Measurements from ENCODE around the gene ABHD15.

The ABHD15 gene

DNA sequence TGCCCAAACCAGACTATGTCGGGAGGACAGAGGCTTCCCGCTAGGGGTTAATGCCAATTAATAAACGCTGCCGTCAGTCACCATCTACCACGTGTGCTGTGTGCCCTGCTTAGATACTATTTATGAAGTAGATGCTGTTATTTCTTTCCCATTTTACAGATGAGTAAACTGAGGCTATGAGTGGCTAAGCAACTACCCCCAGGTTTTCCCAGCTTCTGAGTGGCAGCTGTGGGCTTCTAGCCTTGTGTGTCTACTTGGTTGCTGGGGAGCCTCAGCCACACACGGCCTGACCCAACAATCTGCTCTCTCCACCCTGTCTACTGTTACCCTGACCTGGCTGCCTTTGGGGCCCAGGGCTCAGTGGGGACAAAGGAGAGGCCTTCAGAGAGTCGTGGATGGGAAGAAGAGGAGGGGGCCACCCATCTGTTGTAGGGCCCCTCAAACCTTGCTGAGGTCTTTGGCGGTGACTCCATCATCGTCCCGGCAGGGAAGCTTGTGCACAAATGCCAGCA lies 15.5 kb upstream of the ABHD15 start:
- no peak for DNase-seq (ENCODE audit: low read depth)

- no peak for DNase-seq (ENCODE audit: low read depth)
These were observed 14.9 kb upstream of the ABHD15 start for GRCh38 chr17:29581583-29582253.

DNA sequence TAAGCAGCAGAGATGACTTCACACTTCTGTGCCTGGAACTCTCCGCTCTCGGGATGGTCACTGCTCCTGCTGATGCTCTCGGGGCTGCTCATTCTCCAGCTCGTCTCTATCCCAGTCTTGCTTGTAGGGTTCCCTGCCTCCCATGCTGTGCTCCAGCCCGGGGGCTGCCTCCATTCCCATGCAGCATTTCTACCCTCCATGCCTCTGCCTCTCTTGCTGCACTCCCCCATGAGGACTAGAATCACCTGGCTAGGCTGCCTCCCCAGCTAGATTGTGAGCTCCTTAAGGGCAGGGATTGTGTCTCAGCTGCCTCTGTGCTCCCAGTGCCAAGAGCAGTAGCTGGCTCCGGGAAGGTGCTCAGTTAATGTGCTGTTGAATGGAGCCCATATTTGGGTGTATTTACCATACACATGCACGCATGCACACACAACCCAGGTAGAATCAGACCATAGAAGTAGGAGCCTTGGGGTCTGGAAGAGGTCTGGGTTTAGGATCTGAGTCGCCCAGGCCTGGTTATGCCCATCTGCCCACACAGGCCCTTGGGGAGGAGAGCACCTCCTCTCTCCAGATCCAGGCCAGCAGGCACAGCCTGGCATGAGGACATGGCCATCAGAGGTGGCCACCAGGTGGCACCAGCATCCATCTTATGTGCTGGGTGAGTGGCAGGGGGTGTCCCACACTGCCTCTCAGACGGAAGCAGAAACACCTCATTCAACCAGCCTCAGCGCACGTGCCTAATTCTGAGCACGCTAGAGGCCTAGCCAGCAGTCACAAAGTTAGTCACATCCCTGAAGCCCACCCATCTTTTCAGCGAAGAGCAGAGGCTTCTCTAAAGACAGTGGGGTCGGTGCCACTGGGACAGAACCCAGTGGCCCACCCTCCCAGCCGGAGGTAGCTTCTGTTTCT lies 13.3 kb upstream of the ABHD15 start:
- DNase-seq (ENCODE audit: low read depth), result peak; percentile 86

DNA sequence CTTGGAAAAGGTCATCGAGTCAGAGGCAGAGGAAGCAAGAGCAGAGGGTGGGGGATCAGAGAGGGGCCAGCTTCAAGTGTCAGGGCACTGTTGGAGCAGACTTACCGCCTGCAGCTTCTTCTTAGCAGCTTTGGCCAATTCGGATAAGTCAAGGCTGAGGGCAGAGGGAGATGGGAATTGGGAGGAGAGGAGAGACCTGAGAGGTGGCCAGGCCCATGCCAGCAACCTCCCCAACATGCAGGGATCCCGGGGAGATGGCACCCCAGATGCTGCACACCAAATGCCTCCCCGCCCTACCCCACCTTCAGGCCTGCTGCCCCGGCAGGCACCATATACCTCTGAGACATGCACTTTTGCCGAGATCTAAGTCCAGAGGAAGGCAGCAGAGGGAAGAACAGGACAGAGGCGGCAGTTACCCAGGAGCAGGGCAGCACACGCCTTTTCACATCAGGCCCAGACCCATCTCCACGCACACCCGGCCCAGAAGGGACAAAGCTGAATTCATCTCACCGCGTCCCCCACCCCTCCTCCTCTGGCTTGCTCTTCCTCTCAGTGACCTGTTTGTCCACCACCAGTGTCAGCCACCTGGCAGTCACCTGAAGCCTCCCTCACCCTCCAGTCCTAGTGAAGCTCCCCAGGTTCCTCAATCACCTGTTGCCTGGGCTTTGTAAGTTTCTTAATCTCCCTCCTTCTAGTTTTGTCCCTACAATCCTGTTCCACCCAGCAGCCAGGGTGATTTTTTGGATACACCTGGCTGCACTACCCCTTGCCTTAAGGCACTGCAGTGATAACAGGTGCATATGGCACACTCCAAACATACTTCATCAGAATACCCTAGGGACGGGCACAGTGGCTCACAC lies 12.0 kb upstream of the ABHD15 start:
- no peak for DNase-seq (ENCODE audit: low read depth)

- DNase-seq (ENCODE audit: low read depth), result no peak
These were observed 10.8 kb upstream of the ABHD15 start for GRCh38 chr17:29577385-29578211.

- DNase-seq (ENCODE audit: low read depth), result no peak
These were observed 10.1 kb upstream of the ABHD15 start for GRCh38 chr17:29577001-29577370.

DNA sequence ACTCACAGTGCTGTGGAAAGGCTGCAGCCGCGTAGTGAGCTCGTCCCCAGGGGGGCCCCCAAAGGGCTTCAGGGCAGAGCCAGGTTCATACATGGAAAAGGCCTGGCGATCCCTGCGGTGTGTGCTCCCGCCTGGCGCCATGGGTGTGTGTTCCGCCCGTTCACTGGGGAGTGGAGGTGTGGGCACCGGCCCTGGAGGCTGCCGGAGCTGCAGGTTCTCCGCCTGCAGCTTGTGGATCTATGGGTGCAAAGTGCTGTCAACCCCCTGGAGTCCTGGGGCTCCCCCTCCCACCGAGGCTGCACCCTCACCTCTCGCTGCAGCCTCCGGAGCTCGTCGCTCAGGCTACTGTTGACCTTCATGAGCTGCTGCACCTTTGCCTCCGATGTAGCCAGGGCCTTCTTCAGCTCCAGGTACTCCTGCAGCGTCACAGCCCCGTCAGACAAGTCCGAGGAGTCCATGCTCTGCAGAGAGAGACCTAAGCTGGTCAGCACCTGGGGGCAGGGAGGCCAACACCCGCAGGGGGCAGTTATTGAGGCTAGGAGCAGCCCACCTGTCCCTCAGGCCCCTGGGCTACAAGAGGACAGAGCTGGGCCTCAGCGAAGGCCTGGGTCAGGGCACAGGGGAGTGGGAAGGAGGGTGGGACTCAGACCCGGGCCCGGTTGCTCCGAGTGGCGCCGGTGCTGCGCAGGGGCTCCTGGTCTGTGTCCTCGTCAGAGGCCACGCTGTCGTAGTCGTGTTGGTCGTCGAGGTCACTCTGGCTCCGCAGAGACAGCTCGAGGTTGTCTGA lies 9.6 kb upstream of the ABHD15 start:
- no peak for DNase-seq (ENCODE audit: low read depth)

- DNase-seq (ENCODE audit: low read depth), result no peak
These were observed 8.8 kb upstream of the ABHD15 start for GRCh38 chr17:29575511-29576213.

DNA sequence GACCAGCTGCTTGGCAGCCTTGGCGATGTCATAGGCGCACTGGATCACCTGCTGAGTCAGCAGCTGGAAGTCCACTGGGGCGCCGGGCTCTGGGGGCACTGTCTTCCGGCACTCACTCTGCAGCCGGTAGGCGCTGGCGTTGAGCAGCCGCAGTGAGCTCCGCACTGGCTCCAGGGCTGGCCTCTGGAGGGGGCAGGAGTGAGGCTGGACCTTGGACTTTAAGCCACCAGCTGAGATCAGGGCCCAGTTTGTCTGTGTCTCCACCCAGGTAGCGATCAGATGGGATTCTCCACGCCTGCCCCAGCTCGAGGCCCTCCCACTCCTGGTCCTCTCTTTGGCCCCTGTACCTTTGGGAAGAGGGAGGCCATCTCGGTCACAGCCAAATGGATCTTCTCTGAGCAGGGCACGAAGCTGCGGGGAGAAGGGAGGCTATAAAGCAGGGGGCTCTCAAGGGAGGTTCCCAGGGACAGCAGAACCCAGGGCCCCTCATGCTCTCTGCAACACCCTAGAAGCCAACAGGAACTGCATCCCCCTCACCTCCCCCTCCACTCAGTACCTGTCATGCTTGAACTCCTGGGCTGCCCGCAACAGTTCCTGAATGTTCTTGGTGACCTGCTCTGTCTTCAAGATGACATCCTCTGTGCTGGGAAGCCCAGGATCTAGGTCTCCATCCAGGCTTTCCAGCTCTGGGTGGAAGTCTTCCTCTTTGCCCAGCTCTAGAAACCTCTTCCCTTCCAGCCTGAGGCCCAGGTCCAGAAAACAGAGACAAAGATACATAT lies 8.1 kb upstream of the ABHD15 start:
- no peak for DNase-seq (ENCODE audit: low read depth)

- no peak for DNase-seq (ENCODE audit: low read depth)
These were observed 7.3 kb upstream of the ABHD15 start for GRCh38 chr17:29573871-29574731.

- DNase-seq (ENCODE audit: low read depth), result no peak
These were observed 6.7 kb upstream of the ABHD15 start for GRCh38 chr17:29573558-29573869.

DNA sequence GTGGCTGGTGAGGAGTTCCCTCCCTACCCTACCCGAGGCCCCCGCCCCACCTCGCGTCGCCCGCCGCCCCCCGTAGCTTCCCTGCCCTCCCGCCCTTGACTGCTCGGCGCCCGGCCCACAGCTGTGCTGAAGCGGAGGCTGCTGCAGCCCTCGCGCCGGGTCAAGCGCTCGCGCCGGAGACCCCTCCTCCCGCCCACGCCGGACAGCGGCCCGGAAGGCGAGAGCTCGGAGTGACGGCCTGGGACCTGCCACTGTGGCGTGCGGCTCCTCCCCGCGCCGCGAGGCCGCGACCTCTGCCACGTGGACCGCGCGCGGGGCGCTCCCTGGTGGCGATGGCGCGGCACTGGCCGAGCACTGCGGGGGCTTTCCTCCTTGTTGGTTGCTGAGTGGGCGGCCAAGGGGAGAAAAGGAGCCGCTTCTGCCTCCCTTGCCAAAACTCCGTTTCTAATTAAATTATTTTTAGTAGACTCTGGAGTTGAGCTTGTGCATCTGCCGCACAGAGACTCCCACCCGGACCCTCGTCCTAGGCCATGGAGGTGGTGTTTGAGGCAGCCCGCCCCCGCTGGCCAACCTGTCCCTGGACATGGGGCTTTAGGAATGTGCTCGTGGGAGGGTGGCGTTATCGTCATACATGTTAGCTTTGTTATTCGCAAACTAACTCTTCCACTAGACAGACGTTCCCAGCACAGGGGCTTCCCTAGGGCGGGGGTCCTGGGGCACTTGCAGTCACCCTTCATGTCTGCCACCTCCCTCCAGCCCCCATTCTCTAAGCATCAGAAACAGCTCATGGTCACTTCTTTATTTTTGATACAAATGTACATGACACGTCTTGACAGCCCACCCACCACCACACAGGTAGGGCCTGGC lies 6.1 kb upstream of the ABHD15 start:
- DNase-seq (ENCODE audit: low read depth), result no peak

- DNase-seq (ENCODE audit: low read depth), result no peak
These were observed 5.2 kb upstream of the ABHD15 start for GRCh38 chr17:29571883-29572681.

GRCh38 chr17:29571486-29571882 lies 4.6 kb upstream of the ABHD15 start:
- DNase-seq (ENCODE audit: low read depth), result no peak

- DNase-seq (ENCODE audit: low read depth), result no peak
These were observed 3.7 kb upstream of the ABHD15 start for GRCh38 chr17:29570521-29570920.

DNA sequence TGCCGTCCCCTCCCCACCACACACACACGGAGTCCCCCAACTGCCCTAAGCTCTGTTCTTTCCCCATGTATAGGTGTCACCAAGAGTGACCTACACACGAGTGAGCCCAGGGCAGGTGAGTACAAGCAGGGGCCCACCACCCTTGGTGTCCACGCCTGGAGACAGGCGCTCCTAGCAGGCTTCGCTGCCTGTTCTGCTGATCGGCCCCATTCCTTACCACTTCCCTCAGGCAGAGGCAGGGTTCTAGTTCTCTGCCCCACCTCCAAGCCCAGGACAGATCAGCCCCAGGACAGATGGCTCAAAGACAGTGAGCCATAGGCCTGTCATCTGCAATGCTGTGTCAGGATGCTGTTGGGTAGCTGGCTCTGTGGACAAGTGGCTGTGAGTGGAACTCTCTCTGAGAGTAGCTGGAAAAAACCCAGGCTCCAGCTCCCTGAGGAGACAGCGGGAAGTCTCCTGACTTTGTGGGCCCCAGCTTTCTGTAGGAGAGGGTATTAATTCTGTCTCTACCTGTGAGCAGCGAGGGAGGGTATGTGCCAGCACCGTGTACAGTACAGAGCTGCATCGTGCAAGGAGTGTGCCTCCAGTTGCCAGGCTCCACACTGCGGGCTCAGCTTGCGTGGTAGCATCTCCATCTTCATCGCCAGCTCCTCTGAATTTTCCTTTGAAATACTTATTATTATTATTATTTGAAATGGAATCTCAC lies 2.6 kb upstream of the ABHD15 start:
- no peak for DNase-seq (ENCODE audit: low read depth)

Data from activated T-cell treated with anti-CD3 and anti-CD28 coated beads for 24 hours (primary cell).